Muscle of arm (tissue), 12 donors: ENCODE data around the gene LIME1. TPM values are rescaled to one million over a fixed set of nuclear protein-coding genes. Genes with fewer than 3 reads are reported as not detected.
"Not testable (repeated sequence)": the region's sequence is repeated elsewhere in the genome, so short reads cannot be mapped to it uniquely, and the experiment has no call there.

Experiments used
- DNase-seq: peaks from one replicate; pipeline ENCODE4 v3.0.0-alpha.2; 2013
- polyA plus RNA-seq, 12 donors: library from polyadenylated mRNA; unstranded; fragments of 120-200 nt; gene quantifications; one replicate each; pipeline ENCODE4 v1.2.1, GENCODE V29; 2013; ENCODE audit not compliant: insufficient read length in 12 of 12

The LIME1 gene
- polyA plus RNA-seq, 12 donors: 1.9 to 11.8 (median 3.6) TPM; not detected in 1

GRCh38 chr20:63771046-63771707 is 34.7 kb downstream of the LIME1 start:
- no peak for DNase-seq

GRCh38 chr20:63772781-63773518 is 36.5 kb downstream of the LIME1 start:
- no peak for DNase-seq

- DNase-seq: no peak
Observed at GRCh38 chr20:63773571-63774241, 37.2 kb downstream of the LIME1 start.

GRCh38 chr20:63774306-63774705 is 37.8 kb downstream of the LIME1 start:
- DNase-seq: no peak

GRCh38 chr20:63775096-63775978 is 38.9 kb downstream of the LIME1 start:
- peak; percentile 66 for DNase-seq

- DNase-seq: not testable (repeated sequence)
Observed at GRCh38 chr20:63776875-63777274, 40.4 kb downstream of the LIME1 start.

GRCh38 chr20:63777614-63778013 is 41.1 kb downstream of the LIME1 start:
- DNase-seq: no peak

- no peak for DNase-seq
Observed at GRCh38 chr20:63778034-63778752, 41.7 kb downstream of the LIME1 start.

- no peak for DNase-seq
Observed at GRCh38 chr20:63778857-63779256, 42.4 kb downstream of the LIME1 start.

GRCh38 chr20:63781181-63781580 is 44.7 kb downstream of the LIME1 start:
- DNase-seq: no peak

- DNase-seq: no peak
Observed at GRCh38 chr20:63782051-63782471, 45.6 kb downstream of the LIME1 start.

GRCh38 chr20:63782521-63782971 is 46.1 kb downstream of the LIME1 start:
- no peak for DNase-seq

- no peak for DNase-seq
Observed at GRCh38 chr20:63783970-63784369, 47.5 kb downstream of the LIME1 start.

DNA sequence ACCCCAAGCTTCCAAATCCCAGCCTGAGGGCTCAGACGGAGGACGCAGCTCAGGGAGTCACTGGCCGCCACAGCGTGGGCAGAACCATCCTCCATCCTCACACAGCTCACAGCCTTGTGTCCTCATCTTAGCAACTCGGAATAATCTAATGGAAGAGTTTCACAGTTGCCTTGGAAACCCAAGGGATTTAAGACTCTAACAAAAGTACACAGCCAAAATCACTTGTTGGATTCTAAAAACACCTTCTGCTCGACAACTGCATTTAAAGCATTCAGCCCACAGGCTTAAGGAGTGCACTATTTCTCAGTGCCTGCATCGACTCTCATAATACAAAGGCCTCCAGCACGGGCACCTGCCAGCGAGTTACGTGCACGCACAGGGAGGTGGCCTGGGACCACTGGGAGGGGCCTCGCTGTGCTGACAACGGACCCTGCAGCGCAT is 49.2 kb downstream of the LIME1 start:
- DNase-seq: no peak

GRCh38 chr20:63787302-63787701 is 50.8 kb downstream of the LIME1 start:
- no peak for DNase-seq

- DNase-seq: no peak
Observed at GRCh38 chr20:63787749-63788148, 51.3 kb downstream of the LIME1 start.
